ENCODE results near the gene TADA3. TPM values are rescaled to one million over a fixed set of nuclear protein-coding genes. Genes with fewer than 3 reads are reported as not detected.

The TADA3 gene
- total RNA-seq, 1 donor from 2014 or later = 55.8 TPM

GRCh38 chr3:9770276-9770812 is 21.9 kb downstream of the TADA3 start:
- H3K27me3 ChIP-seq = no peaks in the 10 kb centered on the region
- TF ChIP-seq CTCF (IDR thresholded peaks at IDR 0.05) = no peak
- H3K27ac ChIP-seq = peak overlapping the region; percentile 65
- H3K36me3 ChIP-seq = peaks cover 10% of the 10 kb centered on the region
- ATAC-seq = peak; percentile 12
- no peaks in the 10 kb centered on the region for H3K9me3 ChIP-seq
- H3K4me3 ChIP-seq = peak overlapping the region; percentile 71
- peak; percentile 88 for DNase-seq
- intact Hi-C loops (cut with DNase I) = no loop called here
- peaks cover 25% of the 10 kb centered on the region for H3K4me1 ChIP-seq

GRCh38 chr3:9769426-9770275 is 22.6 kb downstream of the TADA3 start, which contains the start of gene CAMK1:
CAMK1 (minus strand) TSS chr3:9769947; CDS start chr3:9767749, 2,198 bp downstream.
- no peak for TF ChIP-seq CTCF (IDR thresholded peaks at IDR 0.05)
- DNase-seq (peak; percentile 91), ATAC-seq (peak; percentile 95)
- H3K27me3 ChIP-seq = no peaks in the 10 kb centered on the region
- peak within 1 kb of the TSS; percentile 71 for H3K4me3 ChIP-seq
- peaks cover 14% of the 10 kb centered on the region for H3K36me3 ChIP-seq
- intact Hi-C loops (cut with DNase I) = no loop called here
- peak within 1 kb of the TSS; percentile 65 for H3K27ac ChIP-seq
- no peaks in the 10 kb centered on the region for H3K9me3 ChIP-seq
- peaks cover 25% of the 10 kb centered on the region for H3K4me1 ChIP-seq

- intact Hi-C loops (cut with DNase I) = no loop called here
These were observed 23.3 kb downstream of the TADA3 start for GRCh38 chr3:9769012-9769411.

GRCh38 chr3:9768141-9768775 is 24.0 kb downstream of the TADA3 start:
- no peak for ATAC-seq
- DNase-seq = no peak
- Histone ChIP-seq H3K9me3 (no peaks in the 10 kb centered on the region), H3K4me1 (peaks cover 25% of the 10 kb centered on the region), H3K27me3 (no peaks in the 10 kb centered on the region), H3K4me3 (no peak overlapping the region), H3K36me3 (peaks cover 20% of the 10 kb centered on the region), H3K27ac (peak overlapping the region; percentile 36)
- intact Hi-C loops (cut with DNase I) = no loop called here
- TF ChIP-seq CTCF (IDR thresholded peaks at IDR 0.05) = no peak

More at GRCh38 chr3:9769012-9769411, 23.3 kb downstream of the TADA3 start:
- Histone ChIP-seq H3K4me1 (peaks cover 25% of the 10 kb centered on the region), H3K27me3 (no peaks in the 10 kb centered on the region), H3K4me3 (peak overlapping the region; percentile 71), H3K9me3 (no peaks in the 10 kb centered on the region), H3K36me3 (peaks cover 17% of the 10 kb centered on the region), H3K27ac (peak overlapping the region; percentile 65)
- TF ChIP-seq CTCF (IDR thresholded peaks at IDR 0.05) = no peak
- DNase-seq = no peak
- no peak for ATAC-seq

GRCh38 chr3:9767418-9767817 is 24.9 kb downstream of the TADA3 start:
- H3K27me3 ChIP-seq = no peaks in the 10 kb centered on the region
- DNase-seq = no peak

More at GRCh38 chr3:9767418-9767817, 24.9 kb downstream of the TADA3 start:
- H3K4me1 ChIP-seq = peaks cover 25% of the 10 kb centered on the region
- peak; percentile 56 for ATAC-seq
- peak overlapping the region; percentile 15 for H3K27ac ChIP-seq
- intact Hi-C loops (cut with DNase I) = no loop called here
- H3K4me3 ChIP-seq = no peak overlapping the region
- TF ChIP-seq CTCF (IDR thresholded peaks at IDR 0.05) = no peak
- no peaks in the 10 kb centered on the region for H3K9me3 ChIP-seq
- H3K36me3 ChIP-seq = peaks cover 20% of the 10 kb centered on the region

All from upper lobe of right lung (tissue), 1 donor.